ENCODE results near the gene PDX1. TPM values are rescaled to one million over a fixed set of nuclear protein-coding genes. Genes with fewer than 3 reads are reported as not detected.
"Not testable (repeated sequence)": the region's sequence is repeated elsewhere in the genome, so short reads cannot be mapped to it uniquely, and the experiment has no call there.

PDX1 gene
- total RNA-seq, 2 donors from 2014 or later = 6.5 to 25.1 TPM

DNA sequence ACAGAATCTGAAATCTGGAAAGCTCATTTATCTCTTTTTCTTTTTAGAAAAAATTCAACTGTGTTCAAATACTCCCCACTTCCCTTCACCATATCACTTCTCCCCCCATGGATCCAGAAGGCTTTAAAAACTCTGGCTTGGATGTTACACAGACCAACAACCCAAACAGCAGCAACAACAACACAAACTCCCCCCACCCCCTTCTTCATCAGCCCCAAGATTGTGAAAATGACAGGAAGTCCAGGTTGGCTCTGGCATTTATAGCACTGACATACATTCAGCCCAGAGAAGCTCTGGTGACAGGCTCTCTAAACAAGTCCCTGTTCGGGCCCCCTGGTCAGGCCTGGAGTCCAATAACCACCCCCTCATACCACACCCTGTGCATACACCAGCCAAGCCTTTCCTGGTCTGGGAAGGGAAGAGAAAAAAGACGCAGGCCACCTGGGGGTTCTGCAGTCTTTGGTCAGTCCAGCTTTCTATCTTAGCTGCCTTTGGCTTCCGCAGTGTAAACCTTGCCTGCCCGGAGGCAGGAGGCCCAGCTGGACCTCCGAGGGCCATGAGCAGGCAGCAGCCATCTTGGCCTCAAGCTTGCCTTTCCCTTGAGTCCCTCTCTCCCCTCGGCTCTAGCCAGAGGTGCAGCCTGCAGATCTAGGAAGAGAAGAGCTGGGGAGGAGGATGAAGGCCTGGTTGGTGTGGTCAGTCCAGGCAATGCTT lies 42.5 kb downstream of the PDX1 start:
- H3K4me3 ChIP-seq = no peak overlapping the region
- ATAC-seq = no peak
- H3K9me3 ChIP-seq = no peaks in the 10 kb centered on the region
- peak overlapping the region in 3 of 4 donors; percentile 77 to 90 (median 88) for H3K27ac ChIP-seq
- intact Hi-C loops (cut with DNase I) = no loop called here
- DNase-seq = no peak
- peaks cover 0 to 3% of the 10 kb centered on the region in 2 donors for H3K27me3 ChIP-seq
- TF ChIP-seq POLR2A (IDR thresholded peaks at IDR 0.05) = no peak
- TF ChIP-seq, protein P1, sequence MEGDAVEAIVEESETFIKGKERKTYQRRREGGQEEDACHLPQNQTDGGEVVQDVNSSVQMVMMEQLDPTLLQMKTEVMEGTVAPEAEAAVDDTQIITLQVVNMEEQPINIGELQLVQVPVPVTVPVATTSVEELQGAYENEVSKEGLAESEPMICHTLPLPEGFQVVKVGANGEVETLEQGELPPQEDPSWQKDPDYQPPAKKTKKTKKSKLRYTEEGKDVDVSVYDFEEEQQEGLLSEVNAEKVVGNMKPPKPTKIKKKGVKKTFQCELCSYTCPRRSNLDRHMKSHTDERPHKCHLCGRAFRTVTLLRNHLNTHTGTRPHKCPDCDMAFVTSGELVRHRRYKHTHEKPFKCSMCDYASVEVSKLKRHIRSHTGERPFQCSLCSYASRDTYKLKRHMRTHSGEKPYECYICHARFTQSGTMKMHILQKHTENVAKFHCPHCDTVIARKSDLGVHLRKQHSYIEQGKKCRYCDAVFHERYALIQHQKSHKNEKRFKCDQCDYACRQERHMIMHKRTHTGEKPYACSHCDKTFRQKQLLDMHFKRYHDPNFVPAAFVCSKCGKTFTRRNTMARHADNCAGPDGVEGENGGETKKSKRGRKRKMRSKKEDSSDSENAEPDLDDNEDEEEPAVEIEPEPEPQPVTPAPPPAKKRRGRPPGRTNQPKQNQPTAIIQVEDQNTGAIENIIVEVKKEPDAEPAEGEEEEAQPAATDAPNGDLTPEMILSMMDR (IDR thresholded peaks at IDR 0.05) = no peak
- peaks cover 66% of the 10 kb centered on the region for H3K4me1 ChIP-seq
- 59 to 70% methylated on average over 4 to 6 of the region's 6 CpGs for WGBS, 2 donors
- no peaks in the 10 kb centered on the region for H3K36me3 ChIP-seq (replicated peaks in 1 of 2; ENCODE audit: insufficient read depth in 1 of 2, low read depth in 2 of 2)

DNA sequence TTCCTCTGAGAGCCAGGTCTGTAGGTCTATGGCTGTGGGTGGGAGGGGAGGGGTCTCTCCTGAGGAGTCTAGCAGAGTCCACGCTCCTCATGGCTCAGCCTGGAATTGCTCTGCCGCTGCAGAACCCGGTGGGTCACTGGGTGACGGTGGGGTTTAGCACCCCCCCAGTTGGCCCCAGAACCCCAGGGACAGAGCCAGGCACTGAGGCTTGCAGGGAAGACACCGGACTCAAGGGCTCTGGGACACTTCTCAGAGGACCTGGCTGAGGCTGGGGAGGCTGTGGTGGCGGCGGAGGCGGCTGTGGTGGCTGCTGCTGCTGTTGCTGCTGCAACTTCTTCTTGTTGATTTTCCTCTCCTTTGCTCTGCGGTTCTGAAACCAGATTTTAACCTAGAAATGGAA lies 43.2 kb downstream of the PDX1 start:
- H3K9me3 ChIP-seq = no peaks in the 10 kb centered on the region
- peaks cover 63% of the 10 kb centered on the region for H3K4me1 ChIP-seq
- intact Hi-C loops (cut with DNase I) = no loop called here
- no peak overlapping the region for H3K4me3 ChIP-seq
- TF ChIP-seq, protein P1 (IDR thresholded peaks at IDR 0.05) = no peak
- no peak for TF ChIP-seq POLR2A (IDR thresholded peaks at IDR 0.05)
- H3K27ac ChIP-seq = peak overlapping the region in 2 of 4 donors; percentile 88 to 90
- ATAC-seq = no peak
- 83 to 95% methylated on average over 5 to 9 of the region's 9 CpGs for WGBS, 2 donors
- H3K27me3 ChIP-seq = peaks cover 0 to 3% of the 10 kb centered on the region in 2 donors
- no peaks in the 10 kb centered on the region for H3K36me3 ChIP-seq (replicated peaks in 1 of 2; ENCODE audit: insufficient read depth in 1 of 2, low read depth in 2 of 2)
- DNase-seq = no peak

DNA sequence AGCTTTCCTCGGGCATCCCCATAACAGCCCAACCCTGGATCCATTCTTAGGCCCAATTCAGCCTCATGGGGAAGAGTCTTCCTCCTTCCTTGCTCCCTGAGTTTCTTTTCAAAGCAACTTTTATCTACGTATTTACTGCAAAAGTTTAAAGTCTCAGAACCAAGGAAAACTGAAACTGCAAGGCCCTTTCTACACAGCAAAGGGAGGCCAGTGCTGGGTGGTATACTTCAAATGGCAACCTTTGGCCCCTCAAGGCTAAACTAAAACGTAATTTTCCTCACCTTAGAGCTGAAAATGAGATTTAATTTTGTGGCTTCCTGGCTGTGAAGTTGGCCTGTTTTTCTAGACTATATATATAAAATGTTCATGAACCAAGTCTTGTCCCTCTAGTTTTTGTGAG lies 43.7 kb downstream of the PDX1 start:
- H3K27me3 ChIP-seq = peaks cover 0 to 7% of the 10 kb centered on the region in 2 donors

DNA sequence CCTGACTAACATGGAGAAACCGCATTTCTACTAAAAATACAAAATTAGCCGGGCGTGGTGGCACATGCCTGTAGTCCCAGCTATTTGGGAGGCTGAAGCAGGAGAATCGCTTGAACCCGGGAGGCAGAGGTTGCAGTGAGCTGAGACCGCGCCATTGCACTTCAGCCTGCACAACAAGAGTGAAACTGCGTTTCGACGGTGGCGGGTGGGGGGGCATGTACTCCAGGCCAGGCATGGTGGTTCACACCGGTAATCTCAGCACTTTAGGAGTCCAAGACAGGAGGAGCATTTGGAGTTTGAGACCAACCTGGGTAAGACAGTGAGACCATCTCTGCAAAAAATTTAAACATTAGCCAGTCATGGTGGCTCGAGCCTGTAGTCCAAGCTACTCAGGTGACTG lies 44.4 kb downstream of the PDX1 start:
- H3K4me3 ChIP-seq = not testable (repeated sequence)
- Histone ChIP-seq H3K4me1 (peaks cover 65% of the 10 kb centered on the region), H3K27me3 (peaks cover 0 to 11% of the 10 kb centered on the region in 2 donors)

More for the DNA sequence above, 43.7 kb downstream of the PDX1 start:
- peaks cover 63% of the 10 kb centered on the region for H3K4me1 ChIP-seq
- intact Hi-C loops (cut with DNase I) = no loop called here
- H3K4me3 ChIP-seq = no peak overlapping the region
- WGBS, 2 donors = 53 to 61% methylated on average over 3 of the region's 3 CpGs
- DNase-seq (no peak), ATAC-seq (no peak)
- TF ChIP-seq, protein P1 (IDR thresholded peaks at IDR 0.05) = no peak
- TF ChIP-seq POLR2A (IDR thresholded peaks at IDR 0.05) = no peak
- H3K36me3 ChIP-seq (replicated peaks in 1 of 2; ENCODE audit: insufficient read depth in 1 of 2, low read depth in 2 of 2) = no peaks in the 10 kb centered on the region
- no peaks in the 10 kb centered on the region for H3K9me3 ChIP-seq
- H3K27ac ChIP-seq = peak overlapping the region in 3 of 4 donors; percentile 72 to 76 (median 74)

DNA sequence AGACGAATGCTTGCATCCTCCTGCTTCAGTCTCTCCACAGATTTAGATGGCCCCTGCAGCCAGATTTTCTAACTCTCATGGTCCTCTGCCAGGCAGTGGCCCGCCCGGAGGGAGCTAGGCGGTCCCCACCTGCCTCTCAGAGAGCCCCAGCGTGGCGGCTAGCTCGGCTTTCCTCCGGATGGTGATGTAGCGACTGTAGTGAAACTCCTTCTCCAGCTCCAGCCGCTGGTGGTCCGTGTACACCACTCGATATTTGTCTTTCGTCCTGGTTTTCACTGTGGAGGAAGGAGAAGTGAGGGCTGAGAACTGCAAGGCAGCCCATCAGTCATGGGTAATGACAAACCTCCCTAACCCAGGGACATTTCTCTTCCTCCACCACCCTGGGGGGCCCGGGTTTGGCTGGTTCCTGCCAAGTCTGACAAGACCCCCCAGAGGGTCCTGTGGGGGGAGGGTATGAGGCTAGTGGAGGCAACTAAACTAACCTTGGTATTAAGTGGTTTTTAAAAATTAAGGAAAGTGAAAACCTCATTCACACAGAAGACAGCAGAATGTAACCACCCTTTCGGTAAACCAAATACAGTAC lies 45.0 kb downstream of the PDX1 start:
- 42 to 50% methylated on average over 12 to 15 of the region's 15 CpGs for WGBS, 2 donors

More for the DNA sequence above, 44.4 kb downstream of the PDX1 start:
- peak overlapping the region in 3 of 4 donors; percentile 72 to 76 (median 74) for H3K27ac ChIP-seq
- H3K9me3 ChIP-seq; ATAC-seq; intact Hi-C loops (cut with DNase I); H3K36me3 ChIP-seq (replicated peaks in 1 of 2; ENCODE audit: insufficient read depth in 1 of 2, low read depth in 2 of 2); DNase-seq: not testable (repeated sequence)
- WGBS, 2 donors = 77 to 79% methylated on average over 13 of the region's 13 CpGs

More for the DNA sequence above, 45.0 kb downstream of the PDX1 start:
- intact Hi-C loops (cut with DNase I) = no loop called here
- DNase-seq (no peak), ATAC-seq (no peak)
- H3K4me3 ChIP-seq = no peak overlapping the region
- peak overlapping the region; percentile 12 to 76 (median 73) for H3K27ac ChIP-seq
- H3K9me3 ChIP-seq = no peaks in the 10 kb centered on the region
- peaks cover 0 to 13% of the 10 kb centered on the region in 2 donors for H3K27me3 ChIP-seq
- TF ChIP-seq, protein P1 (IDR thresholded peaks at IDR 0.05) = no peak
- peak in 2 of 3 donors; percentile 13 to 43 for TF ChIP-seq POLR2A (IDR thresholded peaks at IDR 0.05)
- H3K4me1 ChIP-seq = peaks cover 62% of the 10 kb centered on the region
- no peaks in the 10 kb centered on the region for H3K36me3 ChIP-seq (replicated peaks in 1 of 2; ENCODE audit: insufficient read depth in 1 of 2, low read depth in 2 of 2)
